Mucosa of stomach (tissue), 1 donor: ENCODE measurements around the gene MFAP1.
"Not testable (repeated sequence)": the region's sequence is repeated elsewhere in the genome, so short reads cannot be mapped to it uniquely, and the experiment has no call there.

Experiments used
- H3K27me3 ChIP-seq: one replicate; pipeline ENCODE4 v1.7.0; 2013; ENCODE audit warnings: mild to moderate bottlenecking, low read length; ENCODE audit not compliant: control insufficient read depth, insufficient read depth
- H3K36me3 ChIP-seq: one replicate; pipeline ENCODE4 v1.7.0; 2013; ENCODE audit warnings: low read length; ENCODE audit not compliant: control insufficient read depth, insufficient read depth
- H3K4me1 ChIP-seq: one replicate; pipeline ENCODE4 v1.7.0; 2013; ENCODE audit warnings: mild to moderate bottlenecking, low read length; ENCODE audit not compliant: control insufficient read depth, insufficient read depth
- H3K4me3 ChIP-seq: one replicate; pipeline ENCODE4 v1.7.0; 2013; ENCODE audit warnings: low read length
- H3K9ac ChIP-seq: one replicate; pipeline ENCODE4 v1.7.0; 2013; ENCODE audit warnings: mild to moderate bottlenecking, low read length, moderate library complexity
- H3K9me3 ChIP-seq: one replicate; pipeline ENCODE4 v1.7.0; 2013; ENCODE audit warnings: mild to moderate bottlenecking, low read length, moderate library complexity; ENCODE audit not compliant: control insufficient read depth
- donor health status: Pancreatic carcinoma.

MFAP1 gene

DNA sequence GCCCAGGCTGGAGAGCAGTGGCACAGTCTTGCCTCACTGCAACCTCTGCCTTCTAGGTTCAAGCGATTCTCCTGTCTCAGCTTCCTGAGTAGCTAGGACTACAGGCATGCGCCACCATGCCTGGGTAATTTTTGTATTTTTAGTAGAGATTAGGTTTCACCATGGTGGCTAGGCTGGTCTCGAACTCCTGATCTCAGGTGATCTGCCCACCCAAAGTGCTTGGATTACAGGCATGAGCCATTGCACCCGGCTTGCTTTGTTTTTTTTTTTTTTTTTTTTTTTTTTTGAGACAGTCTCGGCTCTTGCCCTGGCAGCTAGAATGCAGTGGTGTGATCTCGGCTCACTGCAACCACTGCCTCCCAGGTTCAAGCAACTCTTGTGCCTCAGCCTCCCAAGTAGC is 8.0 kb upstream of the MFAP1 start:
- not testable (repeated sequence) for H3K9me3 ChIP-seq, H3K4me1 ChIP-seq, H3K36me3 ChIP-seq, H3K4me3 ChIP-seq, H3K27me3 ChIP-seq, H3K9ac ChIP-seq

DNA sequence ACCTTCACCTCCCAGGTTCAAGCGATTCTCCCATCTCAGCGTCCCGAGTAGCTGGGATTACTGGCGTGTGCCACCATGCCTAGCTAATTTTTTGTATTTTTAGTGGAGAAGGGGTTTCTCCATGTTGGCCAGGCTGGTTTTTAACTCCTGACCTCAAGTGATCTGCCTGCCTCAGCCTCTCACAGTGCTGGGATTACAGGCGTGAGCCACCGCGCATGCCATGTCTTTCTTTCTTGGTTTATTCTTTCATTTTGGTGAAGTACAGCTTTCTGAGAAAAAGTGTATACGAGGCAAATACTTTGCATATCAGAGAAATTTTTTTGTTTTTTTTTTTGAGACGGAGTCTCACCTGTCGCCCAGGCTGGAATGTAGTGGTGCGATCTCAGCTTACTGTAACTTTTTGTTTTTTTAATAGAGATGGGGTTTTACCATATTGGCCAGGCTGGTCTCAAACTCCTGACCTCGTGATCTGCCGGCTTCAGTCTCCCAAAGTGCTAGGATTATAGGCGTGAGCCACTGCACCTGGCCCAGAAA is 7.1 kb upstream of the MFAP1 start:
- not testable (repeated sequence) for H3K36me3 ChIP-seq, H3K4me3 ChIP-seq, H3K4me1 ChIP-seq, H3K9ac ChIP-seq, H3K27me3 ChIP-seq, H3K9me3 ChIP-seq

DNA sequence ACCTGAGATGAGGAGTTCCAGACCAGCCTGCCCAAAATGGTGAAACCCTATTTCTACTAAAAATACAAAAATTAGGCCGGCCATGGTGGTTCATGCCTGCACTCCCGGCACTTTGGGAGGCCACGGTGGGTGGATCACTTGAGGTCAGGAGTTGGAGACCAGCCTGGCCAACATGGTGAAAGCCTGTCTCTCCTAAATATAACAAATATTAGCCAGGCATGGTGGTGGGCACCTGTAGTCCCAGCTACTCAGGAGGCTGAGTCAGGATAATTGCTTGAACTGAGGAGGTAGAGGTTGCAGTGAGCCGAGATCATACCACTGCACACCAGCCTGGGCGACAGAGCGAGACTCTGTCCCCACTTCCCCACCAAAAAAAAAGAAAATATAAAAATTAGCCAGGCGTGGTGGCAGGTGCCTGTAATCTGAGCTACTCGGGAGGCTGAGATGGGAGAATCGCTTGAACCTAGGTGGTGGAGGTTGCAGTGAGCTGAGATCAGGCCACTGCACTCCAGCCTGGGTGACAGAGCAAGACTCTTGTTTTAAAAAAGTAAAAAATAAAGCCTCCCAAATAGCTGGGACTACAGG is 6.3 kb upstream of the MFAP1 start:
- not testable (repeated sequence) for H3K4me3 ChIP-seq, H3K9ac ChIP-seq, H3K9me3 ChIP-seq, H3K4me1 ChIP-seq, H3K36me3 ChIP-seq, H3K27me3 ChIP-seq

DNA sequence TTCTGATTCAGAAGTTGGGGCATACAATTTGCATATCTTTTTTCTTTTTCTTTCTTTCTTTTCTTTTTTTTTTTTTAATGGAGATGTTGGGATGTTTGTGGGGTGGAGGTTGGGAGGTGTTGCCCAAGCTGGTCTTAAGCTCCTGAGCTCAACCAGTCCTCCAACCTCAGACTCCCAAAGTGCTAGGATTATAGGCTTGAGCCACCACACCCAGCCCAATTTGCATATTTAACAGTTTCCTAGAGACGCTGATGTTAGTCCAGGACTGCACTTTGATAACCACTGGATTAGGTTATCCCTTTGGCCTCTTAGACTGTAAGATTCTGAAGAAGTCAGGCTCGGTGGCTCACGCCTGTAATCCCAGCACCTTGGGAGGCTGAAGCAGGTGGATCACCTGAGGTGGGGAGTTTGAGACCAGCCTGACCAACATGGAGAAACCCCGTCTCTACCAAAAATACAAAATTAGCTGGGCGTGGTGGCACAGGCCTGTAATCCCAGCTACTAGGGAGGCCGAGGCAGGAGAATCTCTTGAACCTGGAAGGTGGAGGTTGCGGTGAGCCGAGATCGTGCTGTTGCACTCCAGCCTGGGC is 5.6 kb upstream of the MFAP1 start:
- not testable (repeated sequence) for H3K4me3 ChIP-seq, H3K36me3 ChIP-seq, H3K4me1 ChIP-seq, H3K9ac ChIP-seq, H3K27me3 ChIP-seq, H3K9me3 ChIP-seq

DNA sequence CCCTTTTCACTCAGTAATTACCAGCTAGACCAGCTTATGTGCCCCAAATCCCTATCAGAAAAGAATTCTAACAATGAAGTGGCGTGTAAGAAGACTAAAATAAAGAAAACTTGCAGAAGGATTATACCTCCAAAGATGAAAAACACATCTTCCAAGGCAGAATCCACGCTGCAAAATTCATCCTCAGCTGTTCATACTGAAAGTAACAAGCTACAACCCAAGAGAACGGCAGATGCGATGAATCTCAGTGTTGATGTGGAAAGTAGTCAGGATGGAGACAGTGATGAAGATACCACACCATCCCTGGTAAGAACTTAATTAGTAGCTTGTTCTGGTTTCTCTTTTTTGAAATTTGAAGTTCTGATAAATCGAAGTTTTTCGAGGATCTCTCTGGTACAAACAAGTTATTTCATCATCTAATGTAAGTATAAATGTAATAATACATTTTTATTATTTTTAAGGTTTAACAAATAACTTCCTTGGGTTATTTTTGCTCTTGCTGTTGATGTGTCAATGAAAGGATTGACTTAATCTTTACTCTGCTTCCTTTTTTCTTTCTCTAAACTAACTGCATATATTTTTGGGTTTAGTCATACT is 3.7 kb upstream of the MFAP1 start:
- Histone ChIP-seq H3K4me1 (peaks cover 6% of the 10 kb centered on the region), H3K4me3 (no peak overlapping the region), H3K27me3 (no peaks in the 10 kb centered on the region), H3K36me3 (no peaks in the 10 kb centered on the region), H3K9me3 (no peaks in the 10 kb centered on the region), H3K9ac (no peak overlapping the region)

DNA sequence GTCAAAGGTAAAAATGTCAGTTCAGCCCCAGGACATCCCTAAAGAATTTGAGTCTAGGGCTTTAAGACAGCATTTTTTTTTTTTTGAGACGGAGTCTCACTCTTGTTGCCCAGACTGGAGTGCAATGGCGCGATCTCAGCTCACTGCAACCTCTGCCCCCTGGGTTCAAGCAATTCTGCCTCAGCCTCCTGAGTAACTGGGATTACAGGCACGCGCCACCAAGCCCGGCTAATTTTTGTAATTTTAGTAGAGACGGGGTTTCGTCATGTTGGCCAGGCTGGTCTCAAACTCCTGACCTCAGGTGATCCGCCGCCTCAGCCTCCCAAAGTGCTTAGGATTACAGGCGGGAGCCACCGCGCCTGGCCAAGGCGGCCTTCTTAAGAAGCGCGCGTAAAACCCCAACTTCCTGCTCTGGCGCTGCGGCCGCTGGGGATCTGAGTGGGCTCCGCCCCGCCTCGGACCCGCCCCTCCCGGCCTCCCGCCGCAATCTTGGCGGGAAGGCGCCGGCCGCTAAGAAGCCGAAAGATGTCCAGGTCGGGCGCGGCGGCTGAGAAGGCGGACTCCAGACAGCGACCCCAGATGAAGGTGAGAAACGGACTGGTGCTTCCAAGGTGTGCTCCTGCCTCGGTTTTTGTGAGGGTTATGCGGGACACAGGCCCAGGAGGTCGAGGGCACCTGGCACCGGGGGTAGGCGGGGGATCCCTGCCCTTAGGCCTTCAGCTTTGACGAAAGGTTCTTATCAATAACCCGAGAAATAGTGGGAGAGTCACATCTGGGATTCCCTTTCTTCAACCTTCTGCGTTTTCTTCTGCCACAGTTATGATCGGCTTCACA is 2.2 kb upstream of the MFAP1 start, which contains the start of gene WDR76:
TSS of gene WDR76 (plus strand) at position 495 of the 834 bp plus-strand sequence. CDS start at position 526, 31 bp downstream.
- H3K4me1 ChIP-seq: peaks cover 15% of the 10 kb centered on the region
- H3K27me3 ChIP-seq: no peaks in the 10 kb centered on the region
- H3K9me3 ChIP-seq: no peaks in the 10 kb centered on the region
- peak within 1 kb of the TSS; percentile 47 for H3K4me3 ChIP-seq
- H3K9ac ChIP-seq: peak within 1 kb of the TSS; percentile 63
- no peaks in the 10 kb centered on the region for H3K36me3 ChIP-seq

DNA sequence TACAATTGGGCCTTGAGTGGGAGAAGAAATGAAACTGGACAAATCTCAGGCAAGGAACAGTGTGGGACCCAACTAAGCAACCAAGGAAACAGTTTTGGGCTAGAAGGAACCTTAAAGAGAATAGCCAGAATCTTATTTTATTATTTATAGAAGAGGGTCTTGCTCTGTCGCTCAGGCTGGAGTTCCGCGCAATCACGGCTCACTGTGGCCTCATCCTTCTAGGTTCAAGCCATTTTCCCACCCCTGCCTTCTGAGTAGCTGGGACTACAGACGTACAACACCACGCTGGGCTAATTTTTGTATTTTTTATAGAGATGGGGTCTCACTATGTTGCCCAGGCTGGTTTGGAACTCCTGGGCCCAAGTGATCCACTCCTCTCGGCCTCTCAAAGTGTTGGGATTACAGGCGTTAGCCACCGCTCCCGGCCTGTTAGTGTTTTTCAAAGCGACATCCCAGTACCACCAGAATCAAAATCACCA is 1.6 kb upstream of the MFAP1 start:
- Histone ChIP-seq H3K9me3 (no peaks in the 10 kb centered on the region), H3K9ac (peak overlapping the region; percentile 63), H3K4me3 (no peak overlapping the region), H3K36me3 (no peaks in the 10 kb centered on the region), H3K27me3 (no peaks in the 10 kb centered on the region), H3K4me1 (peaks cover 15% of the 10 kb centered on the region)

DNA sequence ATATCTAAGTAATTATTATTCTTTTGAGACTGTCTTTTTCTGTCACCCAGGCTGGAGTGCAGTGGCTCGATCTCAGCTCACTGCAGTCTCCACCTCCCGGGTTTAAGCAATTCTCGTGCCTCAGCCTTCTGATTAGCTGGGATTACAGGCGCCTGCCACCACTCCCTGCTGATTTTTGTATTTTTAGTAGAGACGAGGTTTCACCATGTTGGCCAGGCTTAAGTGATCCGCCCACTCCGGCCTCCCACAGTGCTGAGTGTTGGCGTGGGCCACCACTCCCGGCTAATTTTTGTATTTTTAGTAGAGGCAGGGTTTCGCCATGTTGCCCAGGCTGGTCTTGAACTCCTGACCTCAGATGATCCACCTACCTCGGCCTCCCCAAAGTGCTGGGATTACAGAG is 815 bp upstream of the MFAP1 start:
- not testable (repeated sequence) for H3K4me3 ChIP-seq, H3K27me3 ChIP-seq, H3K36me3 ChIP-seq, H3K9ac ChIP-seq, H3K9me3 ChIP-seq
- H3K4me1 ChIP-seq: peaks cover 15% of the 10 kb centered on the region

DNA sequence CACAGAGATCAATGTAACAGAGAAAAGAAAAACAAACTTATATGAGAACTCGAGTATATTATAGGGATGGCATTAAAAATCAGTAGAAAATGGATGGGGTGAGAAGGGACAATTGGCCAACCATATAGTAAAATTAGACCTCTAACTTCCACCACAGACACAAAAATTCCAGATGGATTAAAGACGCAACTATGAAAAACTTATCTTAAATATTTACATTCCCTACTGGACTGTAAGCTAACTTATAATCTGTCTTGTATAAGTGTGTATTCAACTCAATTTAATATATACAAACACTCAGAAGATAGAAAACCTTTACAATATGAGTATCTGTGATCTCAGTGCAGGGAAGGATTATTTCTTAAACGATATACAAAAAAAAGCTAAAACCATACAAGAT is 3.0 kb downstream of the MFAP1 start:
- Histone ChIP-seq H3K36me3 (peaks cover 4% of the 10 kb centered on the region), H3K9me3 (no peaks in the 10 kb centered on the region), H3K27me3 (no peaks in the 10 kb centered on the region), H3K4me1 (peaks cover 13% of the 10 kb centered on the region), H3K4me3 (no peak overlapping the region), H3K9ac (no peak overlapping the region)

DNA sequence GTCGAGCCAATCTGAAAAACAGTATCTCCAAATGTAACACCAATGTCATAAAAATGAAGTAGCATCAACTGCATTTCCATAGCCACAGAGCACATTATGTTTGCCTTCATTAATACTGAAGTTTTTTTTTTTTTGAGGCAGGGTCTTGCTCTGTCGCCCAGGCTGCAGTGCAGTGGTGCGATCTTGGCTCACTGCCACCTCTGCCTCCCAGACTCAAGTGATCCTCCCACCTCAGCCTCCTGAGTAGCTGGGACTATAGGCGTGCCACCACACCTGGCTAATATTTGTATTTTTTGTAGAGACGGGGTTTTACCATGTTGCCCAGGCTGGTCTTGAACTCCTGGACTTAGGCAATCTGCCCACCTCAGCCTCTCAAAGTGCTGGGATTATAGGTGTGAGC is 9.4 kb downstream of the MFAP1 start:
- not testable (repeated sequence) for H3K4me3 ChIP-seq, H3K9ac ChIP-seq, H3K36me3 ChIP-seq, H3K9me3 ChIP-seq, H3K4me1 ChIP-seq, H3K27me3 ChIP-seq

DNA sequence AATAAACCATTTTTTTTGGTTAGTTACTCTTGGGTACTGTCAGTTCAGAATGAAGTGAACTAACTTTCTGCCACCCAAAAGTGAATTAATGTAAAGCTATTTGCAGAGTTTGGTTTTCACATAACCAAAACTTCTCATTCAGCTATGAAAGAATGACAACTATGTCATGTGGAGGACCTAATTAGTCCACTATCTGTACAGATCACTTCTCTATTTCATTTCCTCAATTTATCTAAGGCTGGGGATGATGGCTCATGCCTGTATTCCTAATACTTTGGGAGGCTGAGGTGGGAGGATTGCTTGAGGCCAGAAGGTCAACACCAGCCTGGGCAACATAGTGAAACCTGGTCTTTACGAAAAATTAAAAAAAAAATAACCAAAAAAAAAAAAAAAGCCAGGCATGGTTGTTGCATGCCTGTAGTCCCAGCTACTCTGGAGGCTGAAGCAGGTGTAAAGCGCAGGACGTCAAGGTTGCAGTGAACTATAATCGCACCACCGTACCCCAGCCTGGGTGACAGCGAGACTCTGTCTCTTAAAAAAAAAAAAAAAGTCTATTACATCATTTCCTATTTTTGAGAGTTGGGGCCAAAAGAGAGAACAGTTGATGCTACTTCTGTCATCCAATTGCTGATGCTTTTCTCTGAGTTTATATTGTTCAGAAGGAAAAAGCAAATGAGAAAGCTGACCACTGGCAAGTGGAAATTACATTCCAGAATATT is 15.4 kb downstream of the MFAP1 start:
- H3K4me1 ChIP-seq: no peaks in the 10 kb centered on the region
- H3K9me3 ChIP-seq: no peaks in the 10 kb centered on the region
- no peak overlapping the region for H3K9ac ChIP-seq
- H3K4me3 ChIP-seq: no peak overlapping the region
- H3K27me3 ChIP-seq: no peaks in the 10 kb centered on the region
- H3K36me3 ChIP-seq: peaks cover 8% of the 10 kb centered on the region
